Measurements from ENCODE around the gene TRIM62. TPM values are rescaled to one million over a fixed set of nuclear protein-coding genes. Genes with fewer than 3 reads are reported as not detected.

TRIM62 gene
- total RNA-seq, 1 experiment from 2014 or later = 2.5 TPM

DNA sequence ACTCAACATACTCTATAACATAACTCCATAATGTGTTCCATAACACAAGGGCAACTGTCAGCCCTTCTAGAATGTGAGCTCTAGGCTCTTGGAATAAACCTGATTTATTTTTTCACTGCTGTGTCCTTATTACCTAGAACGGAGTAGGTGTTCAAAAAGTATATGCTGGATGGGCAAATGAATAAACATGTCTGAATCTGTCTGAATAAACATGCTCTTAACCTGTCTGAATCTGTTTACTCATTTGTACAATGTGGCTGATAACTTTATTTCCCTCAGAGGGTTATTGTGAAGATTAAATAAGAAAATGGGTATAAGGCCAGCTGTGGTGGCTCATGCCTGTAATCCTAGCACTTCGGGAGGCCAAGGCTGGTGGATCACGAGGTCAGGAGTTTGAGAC lies 58.6 kb downstream of the TRIM62 start:
- Mint-ChIP-seq H3K9me3 (ENCODE audit: unreplicated experiment) (peaks cover 12% of the 10 kb centered on the region), H3K4me1 (ENCODE audit: low read depth, unreplicated experiment) (no peaks in the 10 kb centered on the region), H3K4me3 (ENCODE audit: unreplicated experiment) (no peak overlapping the region), H3K36me3 (ENCODE audit: insufficient read depth, unreplicated experiment) (no peaks in the 10 kb centered on the region), H3K27ac (ENCODE audit: unreplicated experiment) (no peak overlapping the region), H3K27me3 (ENCODE audit: insufficient read depth, unreplicated experiment) (no peaks in the 10 kb centered on the region)
- Histone ChIP-seq H3K36me3 (ENCODE audit: control insufficient read depth, insufficient read depth, low read length) (no peaks in the 10 kb centered on the region), H3K9me3 (no peaks in the 10 kb centered on the region), H3K4me3 (ENCODE audit: low read depth, low read length) (no peak overlapping the region), H3K27me3 (replicated peaks; ENCODE audit: control insufficient read depth, insufficient read depth, low read length) (no peaks in the 10 kb centered on the region), H3K4me1 (no peaks in the 10 kb centered on the region)
- no TSS peak for BruUV-seq (replicated peaks)
- intact Hi-C loops (cut with micrococcal nuclease; ENCODE audit: unreplicated experiment) = loop anchor here (10.0 kb wide), 1 partner anchor 242 kb away; no protein-coding TSS in a partner anchor
- DNase-seq = no peak
- TF ChIP-seq, protein P1, sequence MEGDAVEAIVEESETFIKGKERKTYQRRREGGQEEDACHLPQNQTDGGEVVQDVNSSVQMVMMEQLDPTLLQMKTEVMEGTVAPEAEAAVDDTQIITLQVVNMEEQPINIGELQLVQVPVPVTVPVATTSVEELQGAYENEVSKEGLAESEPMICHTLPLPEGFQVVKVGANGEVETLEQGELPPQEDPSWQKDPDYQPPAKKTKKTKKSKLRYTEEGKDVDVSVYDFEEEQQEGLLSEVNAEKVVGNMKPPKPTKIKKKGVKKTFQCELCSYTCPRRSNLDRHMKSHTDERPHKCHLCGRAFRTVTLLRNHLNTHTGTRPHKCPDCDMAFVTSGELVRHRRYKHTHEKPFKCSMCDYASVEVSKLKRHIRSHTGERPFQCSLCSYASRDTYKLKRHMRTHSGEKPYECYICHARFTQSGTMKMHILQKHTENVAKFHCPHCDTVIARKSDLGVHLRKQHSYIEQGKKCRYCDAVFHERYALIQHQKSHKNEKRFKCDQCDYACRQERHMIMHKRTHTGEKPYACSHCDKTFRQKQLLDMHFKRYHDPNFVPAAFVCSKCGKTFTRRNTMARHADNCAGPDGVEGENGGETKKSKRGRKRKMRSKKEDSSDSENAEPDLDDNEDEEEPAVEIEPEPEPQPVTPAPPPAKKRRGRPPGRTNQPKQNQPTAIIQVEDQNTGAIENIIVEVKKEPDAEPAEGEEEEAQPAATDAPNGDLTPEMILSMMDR (IDR thresholded peaks at IDR 0.05; ENCODE audit: insufficient read depth in 1 of 2, low read depth in 1 of 2, low read length in 1 of 2, severe bottlenecking in 1 of 2, unreplicated experiment in 1 of 2) = no peak
- CTCF ChIA-PET = no interaction called here
- POLR2A ChIA-PET = interaction anchor here (0.6 kb wide), 1 partner anchor 35 kb away, joined by 3 read pairs; no protein-coding TSS in a partner anchor

DNA sequence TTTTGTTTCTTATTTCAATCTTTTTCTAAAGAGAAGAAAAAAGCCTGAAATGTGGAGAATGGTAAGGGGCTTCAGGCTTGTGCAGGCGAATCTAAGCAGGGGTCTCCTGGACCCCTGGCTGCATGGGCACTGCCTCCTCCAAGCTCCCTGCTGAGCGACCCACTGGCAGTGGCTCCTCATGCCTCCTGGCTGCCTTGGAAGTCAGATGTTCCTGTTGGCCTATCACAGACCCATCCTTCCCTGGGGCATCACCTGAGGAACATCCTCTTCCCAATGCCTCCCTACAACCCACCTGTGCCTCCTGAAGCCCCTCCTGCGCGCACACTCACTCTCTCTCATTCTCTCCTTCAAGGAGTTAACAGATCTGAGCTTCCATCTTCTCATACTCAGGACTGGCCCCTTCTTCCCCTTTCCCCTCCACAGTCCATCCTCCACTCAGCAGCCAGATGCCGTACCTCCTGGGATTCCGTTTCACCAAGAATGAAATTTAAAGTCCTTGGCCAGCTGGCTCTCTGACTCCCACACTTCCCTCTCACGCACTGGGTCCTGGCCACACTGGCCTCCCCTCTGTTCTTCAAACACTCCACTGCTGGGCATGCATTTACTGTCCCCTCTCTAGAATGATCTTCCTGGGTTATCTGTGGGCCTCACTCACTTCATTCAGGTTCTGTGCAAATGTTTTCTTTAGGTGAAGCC lies 59.2 kb downstream of the TRIM62 start:
- H3K27me3 Mint-ChIP-seq (ENCODE audit: insufficient read depth, unreplicated experiment) = no peaks in the 10 kb centered on the region

DNA sequence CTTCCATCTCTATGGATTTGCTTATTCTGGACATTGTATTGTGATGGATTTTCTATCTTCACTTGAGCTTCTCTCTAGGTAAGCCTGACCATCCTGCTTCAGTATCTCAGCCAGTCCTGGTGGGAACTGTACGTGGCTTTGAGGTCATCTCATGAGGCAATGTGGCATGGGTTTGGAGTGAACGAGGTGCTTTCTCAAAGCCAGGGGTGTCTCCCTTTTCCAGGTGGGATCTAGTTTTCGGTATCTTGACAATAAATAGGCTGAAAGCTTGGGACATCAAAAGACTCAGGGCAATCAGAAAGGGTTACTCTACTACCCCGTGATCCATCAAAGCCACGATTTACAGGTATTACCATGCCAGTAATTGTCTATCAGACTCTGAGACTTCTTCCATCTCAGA lies 60.1 kb downstream of the TRIM62 start:
- Mint-ChIP-seq H3K4me3 (ENCODE audit: unreplicated experiment) (no peak overlapping the region), H3K36me3 (ENCODE audit: insufficient read depth, unreplicated experiment) (no peaks in the 10 kb centered on the region), H3K4me1 (ENCODE audit: low read depth, unreplicated experiment) (no peaks in the 10 kb centered on the region), H3K27me3 (ENCODE audit: insufficient read depth, unreplicated experiment) (no peaks in the 10 kb centered on the region), H3K27ac (ENCODE audit: unreplicated experiment) (no peak overlapping the region), H3K9me3 (ENCODE audit: unreplicated experiment) (peaks cover 12% of the 10 kb centered on the region)
- H3K9me3 ChIP-seq = no peaks in the 10 kb centered on the region
- H3K4me3 ChIP-seq (ENCODE audit: low read depth, low read length) = no peak overlapping the region
- CTCF ChIA-PET = no interaction called here
- no peaks in the 10 kb centered on the region for H3K27me3 ChIP-seq (replicated peaks; ENCODE audit: control insufficient read depth, insufficient read depth, low read length)
- no peak for DNase-seq
- intact Hi-C loops (cut with micrococcal nuclease; ENCODE audit: unreplicated experiment) = loop anchor here (10.0 kb wide), 1 partner anchor 243 kb away; no protein-coding TSS in a partner anchor
- no peaks in the 10 kb centered on the region for H3K36me3 ChIP-seq (ENCODE audit: control insufficient read depth, insufficient read depth, low read length)
- TF ChIP-seq, protein P1 (IDR thresholded peaks at IDR 0.05; ENCODE audit: insufficient read depth in 1 of 2, low read depth in 1 of 2, low read length in 1 of 2, severe bottlenecking in 1 of 2, unreplicated experiment in 1 of 2) = no peak
- H3K4me1 ChIP-seq = no peaks in the 10 kb centered on the region
- BruUV-seq (replicated peaks) = no TSS peak
- POLR2A ChIA-PET = no interaction called here

More for the DNA sequence above, 59.2 kb downstream of the TRIM62 start:
- POLR2A ChIA-PET = interaction anchor here (0.6 kb wide), 1 partner anchor 34 kb away, joined by 3 read pairs; no protein-coding TSS in a partner anchor
- H3K4me1 ChIP-seq = no peaks in the 10 kb centered on the region
- Mint-ChIP-seq H3K36me3 (ENCODE audit: insufficient read depth, unreplicated experiment) (no peaks in the 10 kb centered on the region), H3K27ac (ENCODE audit: unreplicated experiment) (no peak overlapping the region), H3K4me3 (ENCODE audit: unreplicated experiment) (no peak overlapping the region), H3K9me3 (ENCODE audit: unreplicated experiment) (peaks cover 12% of the 10 kb centered on the region), H3K4me1 (ENCODE audit: low read depth, unreplicated experiment) (no peaks in the 10 kb centered on the region)
- H3K4me3 ChIP-seq (ENCODE audit: low read depth, low read length) = no peak overlapping the region
- CTCF ChIA-PET = no interaction called here
- no peak for DNase-seq
- intact Hi-C loops (cut with micrococcal nuclease; ENCODE audit: unreplicated experiment) = loop anchor here (10.0 kb wide), 1 partner anchor 242 kb away; no protein-coding TSS in a partner anchor
- H3K9me3 ChIP-seq = no peaks in the 10 kb centered on the region
- no TSS peak for BruUV-seq (replicated peaks)
- H3K36me3 ChIP-seq (ENCODE audit: control insufficient read depth, insufficient read depth, low read length) = no peaks in the 10 kb centered on the region
- TF ChIP-seq, protein P1 (IDR thresholded peaks at IDR 0.05; ENCODE audit: insufficient read depth in 1 of 2, low read depth in 1 of 2, low read length in 1 of 2, severe bottlenecking in 1 of 2, unreplicated experiment in 1 of 2) = no peak
- no peaks in the 10 kb centered on the region for H3K27me3 ChIP-seq (replicated peaks; ENCODE audit: control insufficient read depth, insufficient read depth, low read length)
